Osteoblast (primary cell): ENCODE results near the gene NBAS. TPM values are rescaled to one million over a fixed set of nuclear protein-coding genes. Genes with fewer than 3 reads are reported as not detected.
"Not testable (repeated sequence)": the region's sequence is repeated elsewhere in the genome, so short reads cannot be mapped to it uniquely, and the experiment has no call there.

Experiments
- DNase-seq: peaks from one replicate; pipeline ENCODE4 v3.0.0; 2011; ENCODE audit warnings: low spot score, mixed read lengths; ENCODE audit not compliant: insufficient read length; ENCODE audit errors: missing footprints
- H2AFZ ChIP-seq: 2 replicates; pipeline ENCODE4 v1.6.0; 2011; ENCODE audit warnings: mild to moderate bottlenecking, low read length
- H3K27ac ChIP-seq: 2 replicates; pipeline ENCODE4 v1.5.1; 2011; ENCODE audit warnings: mild to moderate bottlenecking, low read depth, low read length, moderate library complexity
- H3K27me3 ChIP-seq: 2 replicates; pipeline ENCODE4 v1.6.0; 2012; ENCODE audit warnings: mild to moderate bottlenecking, control low read depth, inconsistent platforms, low read length, moderate library complexity; ENCODE audit not compliant: insufficient read depth
- H3K36me3 ChIP-seq: 2 replicates; pipeline ENCODE4 v1.5.1; 2011; ENCODE audit warnings: mild to moderate bottlenecking, low read length, control low read depth, moderate library complexity; ENCODE audit not compliant: insufficient read depth
- H3K4me1 ChIP-seq: 2 replicates; pipeline ENCODE4 v1.5.1; 2011; ENCODE audit warnings: mild to moderate bottlenecking, low read length, control low read depth, moderate library complexity; ENCODE audit not compliant: insufficient read depth
- H3K4me2 ChIP-seq: 2 replicates; pipeline ENCODE4 v1.6.0; 2011; ENCODE audit warnings: mild to moderate bottlenecking, low read length; ENCODE audit not compliant: insufficient read depth
- H3K4me3 ChIP-seq: fragments of 200-600 bp; sonication (generic); 3 replicates; pipeline ENCODE4 v1.5.1; 2012; ENCODE audit warnings: mild to moderate bottlenecking, low read length, inconsistent platforms; ENCODE audit not compliant: insufficient read depth
- H3K79me2 ChIP-seq: 2 replicates; pipeline ENCODE4 v1.6.0; 2012; ENCODE audit warnings: mild to moderate bottlenecking, low read length, control low read depth, inconsistent platforms; ENCODE audit not compliant: insufficient read depth
- H3K9me3 ChIP-seq: 2 replicates; pipeline ENCODE4 v1.5.1; 2011; ENCODE audit warnings: low read depth, low read length, control low read depth
- H4K20me1 ChIP-seq: 2 replicates; pipeline ENCODE4 v1.6.0; 2012; ENCODE audit warnings: mild to moderate bottlenecking, low read length, control low read depth; ENCODE audit not compliant: insufficient read depth
- total RNA-seq: library from RNA; depleted of rRNA; stranded (reverse); fragments of >200 nt; gene quantifications from 2 replicates; pipeline ENCODE4 v1.2.3, GENCODE V29; 2012
- TF ChIP-seq, protein P1 (sequence below): IDR thresholded peaks from 2 replicates; pipeline ENCODE4 v1.5.1; 2011; ENCODE audit warnings: mild to moderate bottlenecking, low read depth, low read length, moderate library complexity; ENCODE audit errors: extremely low read depth

The NBAS gene
- total RNA-seq, 1 donor, result 98.1 TPM

DNA sequence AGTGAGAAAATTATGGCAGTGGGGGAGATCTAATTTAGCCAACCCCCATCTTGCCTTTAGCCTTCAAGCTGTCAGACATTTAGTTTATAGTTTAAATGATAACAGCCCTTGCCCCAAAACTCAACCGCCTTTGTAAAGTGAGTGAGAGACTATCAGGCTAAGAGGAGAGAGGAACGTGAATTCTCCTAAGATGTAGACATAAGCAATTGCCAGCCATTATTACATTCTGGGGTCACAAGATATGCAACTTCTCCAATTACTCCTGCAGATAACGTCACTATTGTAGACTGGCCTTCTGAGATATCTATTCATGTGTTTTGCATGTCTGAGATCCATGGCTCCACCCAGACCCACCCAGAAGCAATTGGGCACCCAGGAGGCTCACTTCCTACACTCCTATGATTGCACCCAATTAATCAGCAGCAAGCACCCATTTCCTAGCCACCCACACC lies 307.3 kb downstream of the NBAS start:
- DNase-seq, result no peak

DNA sequence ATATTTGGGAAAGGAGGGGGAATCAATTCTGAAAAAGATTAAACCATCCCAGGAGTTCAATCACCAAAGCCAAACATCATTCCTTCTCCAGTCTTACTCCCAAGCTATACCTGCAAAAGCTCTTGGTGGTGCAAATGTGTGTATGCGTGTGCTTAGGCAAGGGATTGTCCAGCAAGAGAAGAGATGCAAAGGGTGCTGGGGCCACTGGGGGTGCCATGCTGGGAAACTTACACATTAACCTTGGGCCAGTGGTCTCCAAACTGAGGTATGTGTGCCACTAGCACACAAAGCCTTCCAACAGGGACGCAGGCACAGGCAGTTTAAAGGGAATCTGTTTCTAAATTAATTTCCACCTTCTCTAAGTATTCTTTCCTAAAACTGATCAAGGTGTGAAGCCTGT lies 307.9 kb downstream of the NBAS start:
- Histone ChIP-seq H4K20me1 (no peaks in the 10 kb centered on the region), H3K9me3 (no peaks in the 10 kb centered on the region), H2AFZ (no peak overlapping the region), H3K27ac (no peak overlapping the region), H3K4me2 (no peak overlapping the region), H3K4me3 (no peak overlapping the region), H3K27me3 (no peaks in the 10 kb centered on the region), H3K4me1 (no peaks in the 10 kb centered on the region), H3K79me2 (no peaks in the 10 kb centered on the region), H3K36me3 (no peaks in the 10 kb centered on the region)
- no peak for DNase-seq
- TF ChIP-seq, protein P1, sequence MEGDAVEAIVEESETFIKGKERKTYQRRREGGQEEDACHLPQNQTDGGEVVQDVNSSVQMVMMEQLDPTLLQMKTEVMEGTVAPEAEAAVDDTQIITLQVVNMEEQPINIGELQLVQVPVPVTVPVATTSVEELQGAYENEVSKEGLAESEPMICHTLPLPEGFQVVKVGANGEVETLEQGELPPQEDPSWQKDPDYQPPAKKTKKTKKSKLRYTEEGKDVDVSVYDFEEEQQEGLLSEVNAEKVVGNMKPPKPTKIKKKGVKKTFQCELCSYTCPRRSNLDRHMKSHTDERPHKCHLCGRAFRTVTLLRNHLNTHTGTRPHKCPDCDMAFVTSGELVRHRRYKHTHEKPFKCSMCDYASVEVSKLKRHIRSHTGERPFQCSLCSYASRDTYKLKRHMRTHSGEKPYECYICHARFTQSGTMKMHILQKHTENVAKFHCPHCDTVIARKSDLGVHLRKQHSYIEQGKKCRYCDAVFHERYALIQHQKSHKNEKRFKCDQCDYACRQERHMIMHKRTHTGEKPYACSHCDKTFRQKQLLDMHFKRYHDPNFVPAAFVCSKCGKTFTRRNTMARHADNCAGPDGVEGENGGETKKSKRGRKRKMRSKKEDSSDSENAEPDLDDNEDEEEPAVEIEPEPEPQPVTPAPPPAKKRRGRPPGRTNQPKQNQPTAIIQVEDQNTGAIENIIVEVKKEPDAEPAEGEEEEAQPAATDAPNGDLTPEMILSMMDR, result no peak

More for the DNA sequence above, 307.3 kb downstream of the NBAS start:
- Histone ChIP-seq H3K27ac (no peak overlapping the region), H2AFZ (no peak overlapping the region), H3K79me2 (no peaks in the 10 kb centered on the region), H3K4me1 (no peaks in the 10 kb centered on the region), H3K27me3 (no peaks in the 10 kb centered on the region), H4K20me1 (no peaks in the 10 kb centered on the region), H3K36me3 (no peaks in the 10 kb centered on the region), H3K4me2 (no peak overlapping the region), H3K9me3 (no peaks in the 10 kb centered on the region), H3K4me3 (no peak overlapping the region)
- TF ChIP-seq, protein P1, result no peak

DNA sequence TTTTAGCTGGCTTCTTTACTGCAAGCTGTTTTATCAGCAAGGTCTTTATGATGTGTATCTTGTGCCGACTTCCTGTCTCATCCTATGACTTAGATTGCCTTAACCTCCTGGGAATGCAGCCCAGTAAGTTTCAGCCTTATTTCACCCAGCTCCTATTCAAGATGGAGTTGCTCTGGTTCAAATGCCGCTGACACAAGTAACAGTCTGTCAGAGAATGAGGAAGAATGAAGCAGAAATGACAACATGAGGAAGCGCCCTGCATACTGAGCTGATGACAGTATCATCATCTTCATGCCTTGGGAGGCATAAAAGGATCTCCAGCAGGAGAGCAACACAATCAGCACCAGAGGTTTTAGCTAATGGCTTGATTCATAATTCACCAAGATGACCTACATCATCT lies 309.4 kb downstream of the NBAS start:
- no peak for DNase-seq
- Histone ChIP-seq H3K9me3 (no peaks in the 10 kb centered on the region), H3K36me3 (no peaks in the 10 kb centered on the region), H2AFZ (no peak overlapping the region), H3K27me3 (no peaks in the 10 kb centered on the region), H3K4me2 (no peak overlapping the region), H3K4me3 (no peak overlapping the region), H3K27ac (no peak overlapping the region), H3K79me2 (no peaks in the 10 kb centered on the region), H4K20me1 (peaks cover 3% of the 10 kb centered on the region), H3K4me1 (no peaks in the 10 kb centered on the region)
- TF ChIP-seq, protein P1, result no peak

DNA sequence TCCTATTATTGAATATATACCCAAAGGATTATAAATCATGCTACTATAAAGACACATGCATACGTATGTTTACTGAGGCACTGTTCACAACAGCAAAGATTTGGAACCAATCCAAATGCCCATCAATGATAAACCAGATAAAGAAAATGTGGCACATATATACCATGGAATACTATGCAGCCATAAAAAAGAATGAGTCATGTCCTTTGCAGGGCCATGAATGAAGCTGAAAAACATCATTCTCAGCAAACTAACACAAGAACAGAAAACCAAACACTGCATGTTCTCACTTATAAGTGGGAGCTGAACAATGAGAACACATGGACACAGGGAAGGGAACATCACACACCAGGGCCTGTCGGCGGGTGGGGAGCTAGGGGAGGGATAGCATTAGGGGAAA lies 310.2 kb downstream of the NBAS start:
- not testable (repeated sequence) for H4K20me1 ChIP-seq, H3K4me3 ChIP-seq, H2AFZ ChIP-seq, H3K9me3 ChIP-seq, H3K4me2 ChIP-seq, H3K4me1 ChIP-seq, H3K79me2 ChIP-seq, H3K27ac ChIP-seq, DNase-seq, H3K27me3 ChIP-seq, H3K36me3 ChIP-seq

DNA sequence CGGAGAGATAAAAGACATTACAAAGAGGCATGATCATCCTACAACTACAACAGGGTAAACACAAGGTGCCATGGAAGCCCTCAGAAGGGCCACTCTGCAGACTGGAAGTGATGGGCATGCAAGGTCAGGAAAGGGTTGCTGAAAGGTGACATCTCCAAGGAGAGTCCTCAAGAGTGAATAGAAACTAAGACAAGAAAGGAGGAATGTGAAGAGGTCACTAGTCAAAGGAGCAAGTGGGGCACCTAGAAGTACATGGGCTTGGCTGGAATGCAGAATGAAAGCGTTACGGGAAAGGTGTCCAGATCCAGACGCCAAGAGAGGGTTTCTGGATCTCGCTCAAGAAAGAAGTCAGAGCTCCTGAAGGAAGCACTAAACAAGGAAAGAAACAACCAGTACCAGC lies 314.3 kb downstream of the NBAS start:
- Histone ChIP-seq H3K36me3 (no peaks in the 10 kb centered on the region), H3K4me3 (no peak overlapping the region), H3K4me1 (no peaks in the 10 kb centered on the region), H3K27ac (no peak overlapping the region), H4K20me1 (peaks cover 4% of the 10 kb centered on the region), H3K4me2 (no peak overlapping the region), H3K9me3 (no peaks in the 10 kb centered on the region), H2AFZ (no peak overlapping the region), H3K79me2 (no peaks in the 10 kb centered on the region), H3K27me3 (no peaks in the 10 kb centered on the region)
- TF ChIP-seq, protein P1, result no peak
- no peak for DNase-seq
